GM12878 (cell line): Measurements from ENCODE around the gene CLIC5. TPM values are rescaled to one million over a fixed set of nuclear protein-coding genes. Genes with fewer than 3 reads are reported as not detected.

Experiments
- ATAC-seq: fragments of 200-7000 bp; cut with Tn5 transposase; 3 replicates; pipeline ENCODE4 v1.9.1; 2020; ENCODE audit warnings: mild to moderate bottlenecking, moderate library complexity
- BruUV-seq: library from RNA; stranded (reverse); fragments of 400-500 nt; replicated peaks from 2 replicates; lab custom pipeline; 2021; lab: Mats Ljungman, UMichigan
- CTCF ChIA-PET: fragments of 300-600 bp; sonication (Branson Sonifier 250); formaldehyde crosslinking; extraction: SDS; loops from one replicate; lab custom pipeline; 2021; ENCODE audit warnings: inconsistent platforms; lab: Yijun Ruan, JAX
- POLR2A ChIA-PET: fragments of 350-600 bp; formaldehyde crosslinking; extraction: SDS; loops from one replicate; lab custom pipeline; 2021; ENCODE audit warnings: inconsistent platforms; lab: Charles Lee
- RAD21 ChIA-PET: fragments of 300-600 bp; sonication (Branson Sonifier 250); formaldehyde crosslinking; loops from one replicate; lab custom pipeline; 2023; ENCODE audit warnings: antibody characterized with exemption; ENCODE audit not compliant: unreplicated experiment; lab: Charles Lee
- SMC1A ChIA-PET: fragments of 300-600 bp; sonication (Branson Sonifier 250); formaldehyde crosslinking; loops from one replicate; lab custom pipeline; 2023; ENCODE audit not compliant: unreplicated experiment, uncharacterized antibody; lab: Charles Lee
- DNase-seq: peaks from one replicate; pipeline ENCODE4 v3.0.0-alpha.2; 2011; ENCODE audit warnings: low read depth, low spot score
- FAIRE-seq: peaks from 3 replicates; lab custom pipeline; 2011; peaks lifted over from hg19 to GRCh38; lab: Jason Lieb, UNC
- H2AFZ ChIP-seq: 2 replicates; pipeline ENCODE4 v1.6.0; 2011; ENCODE audit warnings: low read depth, low read length, control low read depth; ENCODE audit not compliant: control insufficient read depth
- H3K27ac ChIP-seq: 2 replicates; pipeline ENCODE4 v1.5.1; 2011; ENCODE audit warnings: control low read depth; ENCODE audit not compliant: control insufficient read depth, insufficient read depth
- H3K27me3 ChIP-seq, 2 experiments: replicated peaks in 1 of 2; 2 replicates each; pipeline versions ENCODE4 v1.6.0 to v1.6.1; 2011; ENCODE audit warnings: low read length in 1 of 2; ENCODE audit not compliant: control insufficient read depth in 2 of 2, insufficient read depth in 2 of 2
- H3K36me3 ChIP-seq, 2 experiments: 2 replicates each; pipeline ENCODE4 v1.5.1; 2011; ENCODE audit warnings: low read length in 1 of 2; ENCODE audit not compliant: control insufficient read depth in 2 of 2, insufficient read depth in 2 of 2
- H3K4me1 ChIP-seq: 2 replicates; pipeline ENCODE4 v1.6.1; 2011; ENCODE audit warnings: mild to moderate bottlenecking, low read length, moderate library complexity, mixed read lengths; ENCODE audit not compliant: control insufficient read depth, insufficient read depth
- H3K4me2 ChIP-seq: 2 replicates; pipeline ENCODE4 v1.6.0; 2011; ENCODE audit warnings: control low read depth; ENCODE audit not compliant: control insufficient read depth, insufficient read depth
- H3K4me3 ChIP-seq: fragments of 200-600 bp; sonication (generic); 2 replicates; pipeline ENCODE4 v1.5.1; 2016
- H3K79me2 ChIP-seq: 2 replicates; pipeline ENCODE4 v1.6.0; 2011; ENCODE audit warnings: low read length; ENCODE audit not compliant: control insufficient read depth, insufficient read depth
- H3K9ac ChIP-seq: 2 replicates; pipeline ENCODE4 v1.8.0; 2011; ENCODE audit warnings: low read length, control low read depth, mixed read lengths; ENCODE audit not compliant: control insufficient read depth, insufficient read depth
- H3K9me3 ChIP-seq: replicated peaks from 3 replicates; pipeline ENCODE4 v1.5.1; 2011; ENCODE audit warnings: mild to moderate bottlenecking, low read length; ENCODE audit not compliant: control insufficient read depth, insufficient read depth
- H4K20me1 ChIP-seq: 2 replicates; pipeline ENCODE4 v1.6.0; 2011; ENCODE audit not compliant: control insufficient read depth, insufficient read depth
- CREM ChIP-seq: IDR thresholded peaks from 2 replicates; pipeline ENCODE4 v1.6.1; 2014; ENCODE audit warnings: antibody characterized with exemption, low read depth
- IKZF1 ChIP-seq: fragments of 450-650 bp; conservative IDR thresholded peaks from 2 replicates; pipeline ENCODE4 v1.6.1; 2017; ENCODE audit warnings: antibody characterized with exemption, mild to moderate bottlenecking
- IKZF2 ChIP-seq, 2 experiments: fragments of 450-650 bp; IDR thresholded peaks; 2 replicates each; pipeline ENCODE4 v1.6.1; 2017; ENCODE audit warnings: mild to moderate bottlenecking in 2 of 2, moderate library complexity in 2 of 2
- JUND ChIP-seq: IDR thresholded peaks from 2 replicates; pipeline ENCODE4 v1.6.1; 2012; ENCODE audit warnings: low read depth, mild to moderate bottlenecking, low read length, improper control_type of control experiment, moderate library complexity
- NR2C2 ChIP-seq: IDR thresholded peaks from 2 replicates; pipeline ENCODE4 v1.6.1; 2011; ENCODE audit warnings: borderline replicate concordance, low read depth; ENCODE audit not compliant: control insufficient read depth, insufficient read length
- NRF1 ChIP-seq: conservative IDR thresholded peaks from 2 replicates; pipeline ENCODE4 v1.6.1; 2011; ENCODE audit warnings: mild to moderate bottlenecking, low read depth, low read length, improper control_type of control experiment
- POLR2AphosphoS2 ChIP-seq: IDR thresholded peaks from 2 replicates; pipeline ENCODE4 v1.6.1; 2011; ENCODE audit warnings: low read depth, mild to moderate bottlenecking, low read length, improper control_type of control experiment, moderate library complexity
- RBBP5 ChIP-seq: fragments of 200-600 bp; sonication (generic); conservative IDR thresholded peaks from 2 replicates; pipeline ENCODE4 v1.6.1; 2016
- RUNX3 ChIP-seq: IDR thresholded peaks from 2 replicates; pipeline ENCODE4 v1.6.1; 2012; ENCODE audit warnings: low read length, inconsistent platforms
- SUZ12 ChIP-seq: fragments of 200-600 bp; sonication (generic); IDR thresholded peaks from one replicate; pipeline ENCODE4 v1.6.1; 2018; ENCODE audit warnings: antibody characterized with exemption, mild to moderate bottlenecking; ENCODE audit not compliant: unreplicated experiment
- TCF3 ChIP-seq: IDR thresholded peaks from 2 replicates; pipeline ENCODE4 v1.6.1; 2012; ENCODE audit warnings: low read depth, mild to moderate bottlenecking, low read length, borderline replicate concordance; ENCODE audit not compliant: insufficient read depth
- ZNF274 ChIP-seq: IDR thresholded peaks from one replicate; pipeline ENCODE4 v1.8.0; 2011; ENCODE audit not compliant: insufficient read length, insufficient read depth
- WGBS: methylation state at CpG from one replicate; pipeline ENCODE4 v1.1.6; 2016; ENCODE audit warnings: low lambda C conversion rate; ENCODE audit not compliant: insufficient replicate concordance, insufficient coverage; ENCODE audit errors: missing lambda C conversion rate; 5-methylcytosine and 5-hydroxymethylcytosine counted together
- in situ Hi-C: fragments of 300-500 bp; cut with MboI; formaldehyde crosslinking; loops from 9 replicates; pipeline ENCODE4 v1.14.3; 2018; ENCODE audit warnings: mixed read lengths
- intact Hi-C: fragments of 100-400 bp; cut with micrococcal nuclease; formaldehyde crosslinking; loops from one replicate; pipeline ENCODE4 v1.14.2; 2022; ENCODE audit not compliant: unreplicated experiment
- polyA plus RNA-seq, 11 experiments: library from polyadenylated mRNA; depleted of rRNA in 4 of 11; unstranded in 6 of 11; stranded (reverse) in 5 of 11; fragments of >200 nt; fragmentation: Nextera tagmentation in 4 of 11; fragmentation: Illumina TruSeq in 1 of 11; extraction: Ambion mirVana in 4 of 11; extraction: Trizol in 1 of 11; gene quantifications; 1 replicate in 1 of 11; 2 replicates in 10 of 11; pipeline versions ENCODE4 v1.2.1 to v1.2.3, GENCODE V29; 2011 to 2016; ENCODE audit warnings: inconsistent platforms in 2 of 11, missing spikeins in 2 of 11, low read depth in 1 of 11
- total RNA-seq, 4 experiments: library from RNA; depleted of rRNA in 3 of 4; stranded (reverse); fragments of >200 nt in 3 of 4; fragmentation: Illumina TruSeq in 1 of 4; extraction: Trizol in 1 of 4; gene quantifications; 2 replicates each; pipeline versions ENCODE4 v1.2.1 to v1.2.3, GENCODE V29; 2013 to 2021
- TF ChIP-seq, protein P1 (sequence below): fragments of 450-650 bp; conservative IDR thresholded peaks from 2 replicates; pipeline ENCODE4 v1.6.1; 2017; ENCODE audit warnings: mild to moderate bottlenecking, moderate library complexity
- TF ChIP-seq, protein P2 (sequence below): fragments of 450-650 bp; IDR thresholded peaks from 2 replicates; pipeline ENCODE4 v1.6.1; 2017; ENCODE audit warnings: mild to moderate bottlenecking, moderate library complexity
- TF ChIP-seq, protein P3 (sequence below): fragments of 450-650 bp; IDR thresholded peaks from 2 replicates; pipeline ENCODE4 v1.6.1; 2017; ENCODE audit warnings: mild to moderate bottlenecking

The CLIC5 gene
- total and polyA plus RNA-seq, 10 of the 15 experiments (the other 5 are each of a cell fraction or from before 2014, with no cell fraction given) = 0.01 to 0.08 (median 0.02) TPM; not detected in 7

DNA sequence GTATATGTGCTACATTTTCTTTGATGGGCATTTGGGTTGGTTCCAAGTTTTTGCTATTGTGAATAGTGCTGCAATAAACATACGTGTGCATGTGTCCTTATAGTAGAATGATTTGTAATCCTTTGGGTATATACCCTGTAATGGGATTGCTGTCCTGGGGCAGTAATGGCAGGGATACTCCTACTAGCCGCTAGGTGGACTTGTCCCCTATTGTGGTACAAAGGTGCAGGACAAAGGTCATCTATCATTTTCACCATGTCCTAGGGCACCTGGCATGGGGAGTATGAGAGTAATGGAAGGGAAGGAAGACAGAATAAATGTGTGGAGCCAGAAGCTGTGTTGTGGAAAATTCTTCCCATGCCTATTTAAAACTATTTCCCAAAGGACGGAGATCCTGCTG is 174.6 kb downstream of the CLIC5 start (continued):
- TF ChIP-seq, protein P1, sequence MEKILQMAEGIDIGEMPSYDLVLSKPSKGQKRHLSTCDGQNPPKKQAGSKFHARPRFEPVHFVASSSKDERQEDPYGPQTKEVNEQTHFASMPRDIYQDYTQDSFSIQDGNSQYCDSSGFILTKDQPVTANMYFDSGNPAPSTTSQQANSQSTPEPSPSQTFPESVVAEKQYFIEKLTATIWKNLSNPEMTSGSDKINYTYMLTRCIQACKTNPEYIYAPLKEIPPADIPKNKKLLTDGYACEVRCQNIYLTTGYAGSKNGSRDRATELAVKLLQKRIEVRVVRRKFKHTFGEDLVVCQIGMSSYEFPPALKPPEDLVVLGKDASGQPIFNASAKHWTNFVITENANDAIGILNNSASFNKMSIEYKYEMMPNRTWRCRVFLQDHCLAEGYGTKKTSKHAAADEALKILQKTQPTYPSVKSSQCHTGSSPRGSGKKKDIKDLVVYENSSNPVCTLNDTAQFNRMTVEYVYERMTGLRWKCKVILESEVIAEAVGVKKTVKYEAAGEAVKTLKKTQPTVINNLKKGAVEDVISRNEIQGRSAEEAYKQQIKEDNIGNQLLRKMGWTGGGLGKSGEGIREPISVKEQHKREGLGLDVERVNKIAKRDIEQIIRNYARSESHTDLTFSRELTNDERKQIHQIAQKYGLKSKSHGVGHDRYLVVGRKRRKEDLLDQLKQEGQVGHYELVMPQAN = no peak
- TF ChIP-seq CREM (no peak), RUNX3 (no peak), RBBP5 (no peak)

DNA sequence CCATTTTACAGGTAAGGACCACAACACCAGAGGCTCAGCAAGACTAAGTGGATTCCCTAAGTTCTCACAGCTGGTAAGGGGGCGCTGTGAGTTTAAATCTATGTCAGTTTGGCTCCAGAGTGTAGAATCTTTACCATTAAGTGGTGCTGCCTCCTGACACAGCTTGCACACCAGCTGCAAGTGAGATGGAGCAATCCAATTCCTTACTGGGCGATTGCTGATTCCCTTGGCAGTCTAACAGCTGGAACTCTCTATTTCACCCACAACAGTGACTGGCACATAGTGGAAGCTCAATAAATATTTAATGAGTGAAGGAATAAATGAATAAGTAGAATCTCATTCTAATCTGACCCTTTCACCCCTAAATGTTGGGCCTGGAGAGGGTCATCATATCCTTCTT is 176.7 kb downstream of the CLIC5 start:
- no peak for ATAC-seq
- in situ Hi-C loops (no loop called here), intact Hi-C loops (no loop called here)
- SMC1A ChIA-PET = no interaction called here
- 8% methylated on average over 2 of the region's 2 CpGs for WGBS
- H3K4me3 ChIP-seq = no peak overlapping the region
- no peak for TF ChIP-seq IKZF2 (IDR thresholded peaks at IDR 0.05)
- TF ChIP-seq NR2C2 = no peak
- TF ChIP-seq SUZ12 = no peak
- TF ChIP-seq, protein P2, sequence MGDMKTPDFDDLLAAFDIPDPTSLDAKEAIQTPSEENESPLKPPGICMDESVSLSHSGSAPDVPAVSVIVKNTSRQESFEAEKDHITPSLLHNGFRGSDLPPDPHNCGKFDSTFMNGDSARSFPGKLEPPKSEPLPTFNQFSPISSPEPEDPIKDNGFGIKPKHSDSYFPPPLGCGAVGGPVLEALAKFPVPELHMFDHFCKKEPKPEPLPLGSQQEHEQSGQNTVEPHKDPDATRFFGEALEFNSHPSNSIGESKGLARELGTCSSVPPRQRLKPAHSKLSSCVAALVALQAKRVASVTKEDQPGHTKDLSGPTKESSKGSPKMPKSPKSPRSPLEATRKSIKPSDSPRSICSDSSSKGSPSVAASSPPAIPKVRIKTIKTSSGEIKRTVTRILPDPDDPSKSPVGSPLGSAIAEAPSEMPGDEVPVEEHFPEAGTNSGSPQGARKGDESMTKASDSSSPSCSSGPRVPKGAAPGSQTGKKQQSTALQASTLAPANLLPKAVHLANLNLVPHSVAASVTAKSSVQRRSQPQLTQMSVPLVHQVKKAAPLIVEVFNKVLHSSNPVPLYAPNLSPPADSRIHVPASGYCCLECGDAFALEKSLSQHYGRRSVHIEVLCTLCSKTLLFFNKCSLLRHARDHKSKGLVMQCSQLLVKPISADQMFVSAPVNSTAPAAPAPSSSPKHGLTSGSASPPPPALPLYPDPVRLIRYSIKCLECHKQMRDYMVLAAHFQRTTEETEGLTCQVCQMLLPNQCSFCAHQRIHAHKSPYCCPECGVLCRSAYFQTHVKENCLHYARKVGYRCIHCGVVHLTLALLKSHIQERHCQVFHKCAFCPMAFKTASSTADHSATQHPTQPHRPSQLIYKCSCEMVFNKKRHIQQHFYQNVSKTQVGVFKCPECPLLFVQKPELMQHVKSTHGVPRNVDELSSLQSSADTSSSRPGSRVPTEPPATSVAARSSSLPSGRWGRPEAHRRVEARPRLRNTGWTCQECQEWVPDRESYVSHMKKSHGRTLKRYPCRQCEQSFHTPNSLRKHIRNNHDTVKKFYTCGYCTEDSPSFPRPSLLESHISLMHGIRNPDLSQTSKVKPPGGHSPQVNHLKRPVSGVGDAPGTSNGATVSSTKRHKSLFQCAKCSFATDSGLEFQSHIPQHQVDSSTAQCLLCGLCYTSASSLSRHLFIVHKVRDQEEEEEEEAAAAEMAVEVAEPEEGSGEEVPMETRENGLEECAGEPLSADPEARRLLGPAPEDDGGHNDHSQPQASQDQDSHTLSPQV = no peak
- no peak for TF ChIP-seq IKZF1
- no peak for TF ChIP-seq JUND
- no peak for TF ChIP-seq NRF1
- TF ChIP-seq, protein P3, sequence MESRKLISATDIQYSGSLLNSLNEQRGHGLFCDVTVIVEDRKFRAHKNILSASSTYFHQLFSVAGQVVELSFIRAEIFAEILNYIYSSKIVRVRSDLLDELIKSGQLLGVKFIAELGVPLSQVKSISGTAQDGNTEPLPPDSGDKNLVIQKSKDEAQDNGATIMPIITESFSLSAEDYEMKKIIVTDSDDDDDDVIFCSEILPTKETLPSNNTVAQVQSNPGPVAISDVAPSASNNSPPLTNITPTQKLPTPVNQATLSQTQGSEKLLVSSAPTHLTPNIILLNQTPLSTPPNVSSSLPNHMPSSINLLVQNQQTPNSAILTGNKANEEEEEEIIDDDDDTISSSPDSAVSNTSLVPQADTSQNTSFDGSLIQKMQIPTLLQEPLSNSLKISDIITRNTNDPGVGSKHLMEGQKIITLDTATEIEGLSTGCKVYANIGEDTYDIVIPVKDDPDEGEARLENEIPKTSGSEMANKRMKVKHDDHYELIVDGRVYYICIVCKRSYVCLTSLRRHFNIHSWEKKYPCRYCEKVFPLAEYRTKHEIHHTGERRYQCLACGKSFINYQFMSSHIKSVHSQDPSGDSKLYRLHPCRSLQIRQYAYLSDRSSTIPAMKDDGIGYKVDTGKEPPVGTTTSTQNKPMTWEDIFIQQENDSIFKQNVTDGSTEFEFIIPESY = no peak
- TF ChIP-seq POLR2AphosphoS2 = no peak
- no peak for TF ChIP-seq TCF3
- no peak for TF ChIP-seq ZNF274
- no peak overlapping the region for H3K9ac ChIP-seq
- POLR2A ChIA-PET = no interaction called here
- no peak overlapping the region for H3K4me2 ChIP-seq
- H3K9me3 ChIP-seq = no peaks in the 10 kb centered on the region
- no peak overlapping the region for H2AFZ ChIP-seq
- CTCF ChIA-PET = interaction anchor here (1.2 kb wide), 1 partner anchor 67 kb away, joined by 4 read pairs; no protein-coding TSS in a partner anchor
- H3K27me3 ChIP-seq = peaks cover 2 to 6% of the 10 kb centered on the region in 2 experiments; a peak in 2 of 4 replicates
- no peaks in the 10 kb centered on the region for H3K79me2 ChIP-seq
- DNase-seq = no peak
- no peaks in the 10 kb centered on the region for H4K20me1 ChIP-seq
- RAD21 ChIA-PET = no interaction called here
- H3K4me1 ChIP-seq = no peaks in the 10 kb centered on the region
- H3K27ac ChIP-seq = no peak overlapping the region
- no TSS peak for BruUV-seq
- H3K36me3 ChIP-seq = no peaks in the 10 kb centered on the region
- no peak for FAIRE-seq
